ACHN (cell line): Measurements from ENCODE around the gene CFAP74.

ENCODE experiments used
- DNase-seq: peaks from one replicate; pipeline ENCODE4 v3.0.0-alpha.2; 2015
- in situ Hi-C: cut with HindIII; loops from 2 replicates; pipeline ENCODE4 v1.10.0; 2017; ENCODE audit warnings: low sequenced_read_pairs, low pct_ligation_motif_present, low pct_unique_long_range_greater_than_20kb

Gene CFAP74

GRCh38 chr1:1978108-1978507 is 25.5 kb downstream of the CFAP74 start:
- no peak for DNase-seq
- in situ Hi-C loops = no loop called here

- in situ Hi-C loops = no loop called here
- DNase-seq = no peak
These were observed 27.6 kb downstream of the CFAP74 start for GRCh38 chr1:1976031-1976430.

DNA sequence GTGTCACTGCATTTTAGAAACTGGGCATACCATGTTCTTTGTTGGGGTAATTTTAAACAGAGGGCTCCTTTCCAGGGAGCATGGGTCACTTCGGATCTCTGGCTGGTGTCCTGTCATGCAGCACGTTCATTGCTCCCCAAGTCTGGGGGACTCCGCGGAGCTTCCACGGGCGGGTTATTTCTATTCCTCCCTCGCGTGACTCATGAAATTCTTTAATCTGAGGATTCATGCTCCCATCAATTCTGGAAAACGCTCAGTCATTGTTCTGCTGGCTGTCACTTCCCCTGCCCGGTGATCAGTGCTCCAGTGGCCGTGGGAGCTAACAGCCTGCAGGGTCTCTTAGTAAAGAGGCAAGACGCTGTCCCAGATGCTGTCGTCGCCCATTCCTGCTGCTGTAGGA is 28.1 kb downstream of the CFAP74 start:
- in situ Hi-C loops = no loop called here
- DNase-seq = no peak

DNA sequence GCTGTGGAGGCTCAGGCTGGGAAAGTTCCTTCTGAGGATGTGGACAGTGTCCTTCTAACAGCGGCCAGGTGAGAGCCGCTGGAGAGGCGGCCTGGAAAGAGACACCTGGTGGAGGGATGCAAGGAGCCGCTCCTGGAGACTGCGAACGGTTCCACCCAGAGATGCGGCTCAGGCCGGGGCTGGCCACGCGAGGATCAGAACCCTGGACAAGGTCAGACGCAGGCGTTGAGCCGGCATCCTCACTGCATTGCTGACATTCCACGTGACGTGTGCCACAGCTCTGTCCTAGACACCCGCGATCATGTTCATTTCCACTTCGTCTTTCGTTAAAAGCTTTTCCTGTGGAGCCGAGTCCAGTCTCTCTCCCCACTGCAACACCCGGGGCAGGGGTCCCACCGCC is 28.8 kb downstream of the CFAP74 start:
- in situ Hi-C loops = no loop called here
- no peak for DNase-seq

DNA sequence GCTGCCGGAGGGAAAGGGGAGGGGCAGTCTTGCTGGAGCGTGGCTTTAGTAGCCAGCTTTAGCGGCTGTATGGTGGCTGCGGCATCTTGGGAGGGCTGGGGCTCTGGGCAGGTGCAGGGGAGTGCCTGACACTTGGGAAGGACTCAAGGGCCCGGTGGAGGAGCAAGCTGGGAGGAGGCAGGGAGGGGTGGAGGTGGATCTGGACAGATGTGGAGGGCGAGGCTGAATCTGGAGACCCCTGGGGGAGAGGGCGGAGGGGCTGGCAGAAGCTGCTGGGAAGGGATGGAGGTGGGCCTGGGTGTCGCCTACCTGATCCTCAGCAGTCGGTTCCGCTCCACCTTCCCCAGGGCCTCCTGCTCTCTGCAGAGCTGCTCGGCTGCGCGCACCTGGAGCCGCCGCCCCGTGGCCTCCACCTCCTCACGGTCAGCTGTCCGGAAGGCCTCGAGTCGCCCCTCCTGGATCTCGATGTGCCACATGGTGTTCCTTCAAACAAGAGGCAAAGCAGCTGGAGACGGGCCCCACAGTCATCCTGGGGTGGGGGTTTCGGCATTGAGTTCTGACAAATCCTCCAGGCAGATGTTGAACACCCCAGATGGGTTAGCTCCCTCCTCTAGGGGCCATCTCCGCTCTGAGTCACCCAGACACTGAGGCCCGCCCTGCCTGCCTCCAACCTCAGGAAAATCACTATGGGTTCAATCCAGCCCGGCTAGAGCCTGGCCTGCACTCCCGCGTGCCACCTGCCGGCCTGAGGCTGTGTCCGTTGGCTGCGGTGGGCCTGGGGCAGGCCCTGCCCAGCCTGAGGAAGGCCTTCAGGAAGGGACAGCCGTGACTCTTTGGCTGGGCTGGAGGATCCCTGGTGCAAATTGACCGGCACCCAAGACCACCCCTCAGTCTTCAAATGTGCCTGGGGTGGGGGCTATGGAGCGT is 29.6 kb downstream of the CFAP74 start:
- in situ Hi-C loops = no loop called here
- no peak for DNase-seq

DNA sequence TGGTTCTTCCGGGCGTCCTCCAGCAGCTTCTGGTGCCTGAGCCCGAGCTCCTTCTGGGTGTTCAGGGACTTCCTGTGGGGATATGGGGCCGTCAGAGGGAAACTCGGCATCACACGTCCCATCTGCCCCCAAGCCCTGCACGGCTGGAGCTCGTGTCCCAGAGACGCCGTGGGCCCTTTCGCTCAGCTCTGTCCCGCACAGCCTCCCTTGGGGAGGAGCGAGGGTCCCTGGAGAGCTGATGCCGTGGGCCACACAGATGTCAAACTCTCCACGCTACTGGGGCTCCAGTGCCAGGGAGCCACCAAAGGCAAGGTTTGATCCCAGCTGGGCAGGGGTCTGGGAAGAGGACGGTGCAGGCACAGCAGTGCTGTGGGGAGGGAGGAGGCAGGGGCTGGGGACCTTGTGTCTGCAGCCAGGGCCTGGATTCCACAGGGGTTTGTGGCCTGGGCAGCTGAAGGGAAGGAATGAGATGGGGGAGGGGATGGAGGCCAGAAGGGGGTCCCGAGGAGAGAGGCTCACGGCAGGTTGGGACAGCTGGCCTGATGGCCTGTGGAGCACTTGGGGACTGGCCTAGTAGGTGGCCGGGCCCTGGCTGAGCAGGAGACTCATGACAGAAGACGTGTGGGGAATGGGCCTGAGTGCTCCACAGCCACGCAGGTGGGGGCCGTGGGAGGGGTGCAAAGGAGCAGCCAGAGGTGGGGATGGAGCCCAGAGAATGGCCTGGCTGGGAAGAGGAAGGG is 30.4 kb downstream of the CFAP74 start:
- DNase-seq = no peak
- in situ Hi-C loops = no loop called here

GRCh38 chr1:1971688-1972087 is 31.9 kb downstream of the CFAP74 start:
- no peak for DNase-seq
- in situ Hi-C loops = no loop called here

- no peak for DNase-seq
- in situ Hi-C loops = no loop called here
These were observed 32.6 kb downstream of the CFAP74 start for GRCh38 chr1:1971017-1971416.

DNA sequence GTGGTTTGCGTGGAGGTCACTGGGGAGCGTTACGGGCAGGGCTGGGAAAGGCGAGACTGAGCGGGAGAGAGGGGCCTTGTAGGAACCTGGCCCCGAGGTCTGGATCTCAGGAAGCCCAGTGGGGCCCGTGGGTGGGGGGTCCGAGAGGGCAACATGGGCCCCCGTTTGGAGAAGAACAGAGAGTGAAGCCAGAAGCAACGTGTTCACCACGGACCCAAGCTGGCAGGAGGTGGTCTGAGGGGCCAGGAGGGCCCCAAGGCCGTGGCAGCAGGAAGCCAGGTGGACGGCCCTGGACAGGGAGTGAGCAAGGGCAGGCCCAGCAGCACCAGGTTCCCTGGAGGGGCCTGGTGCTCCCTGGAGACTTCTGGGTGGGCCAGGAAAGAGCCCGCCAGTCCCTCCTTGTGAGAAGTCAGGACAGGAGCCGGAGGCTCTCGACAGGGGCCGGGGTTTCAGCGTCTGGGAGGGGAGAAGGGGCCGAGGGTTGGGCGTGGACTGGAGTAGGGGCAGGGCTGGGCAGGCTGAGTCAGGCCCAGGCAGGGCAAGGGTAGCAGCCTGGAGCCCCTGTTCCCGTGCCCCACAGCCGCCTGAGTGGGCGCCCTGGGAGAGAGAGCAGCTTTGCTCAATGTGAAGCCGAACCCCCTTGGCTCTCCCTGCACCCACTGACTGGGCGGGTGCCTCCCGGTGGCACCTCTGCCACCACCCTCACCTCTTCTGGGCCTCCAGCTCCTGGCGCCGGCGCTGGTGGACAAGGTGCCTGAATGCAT is 33.5 kb downstream of the CFAP74 start:
- in situ Hi-C loops = no loop called here

DNA sequence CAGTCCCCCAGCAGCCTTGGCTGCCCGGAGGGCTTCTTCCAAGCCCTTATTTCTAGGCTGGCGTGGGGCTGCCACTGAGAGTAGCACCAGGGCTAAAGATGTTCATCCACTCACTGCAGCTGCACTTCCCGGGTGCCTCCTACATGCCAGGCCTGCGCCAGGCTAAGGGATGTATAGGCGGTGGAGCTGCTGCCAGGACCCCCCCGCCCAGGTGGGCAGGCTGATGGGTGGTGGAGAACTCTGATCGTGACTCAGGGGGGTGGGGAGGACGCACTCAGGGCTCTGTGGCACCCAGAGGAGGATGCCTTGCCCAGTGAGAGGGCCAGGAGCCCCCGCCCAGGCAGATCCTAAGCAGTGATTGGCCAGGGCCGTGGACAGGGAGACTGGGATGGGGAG is 34.1 kb downstream of the CFAP74 start:
- no peak for DNase-seq
- in situ Hi-C loops = no loop called here

More for the DNA sequence above, 33.5 kb downstream of the CFAP74 start:
- DNase-seq = no peak

DNA sequence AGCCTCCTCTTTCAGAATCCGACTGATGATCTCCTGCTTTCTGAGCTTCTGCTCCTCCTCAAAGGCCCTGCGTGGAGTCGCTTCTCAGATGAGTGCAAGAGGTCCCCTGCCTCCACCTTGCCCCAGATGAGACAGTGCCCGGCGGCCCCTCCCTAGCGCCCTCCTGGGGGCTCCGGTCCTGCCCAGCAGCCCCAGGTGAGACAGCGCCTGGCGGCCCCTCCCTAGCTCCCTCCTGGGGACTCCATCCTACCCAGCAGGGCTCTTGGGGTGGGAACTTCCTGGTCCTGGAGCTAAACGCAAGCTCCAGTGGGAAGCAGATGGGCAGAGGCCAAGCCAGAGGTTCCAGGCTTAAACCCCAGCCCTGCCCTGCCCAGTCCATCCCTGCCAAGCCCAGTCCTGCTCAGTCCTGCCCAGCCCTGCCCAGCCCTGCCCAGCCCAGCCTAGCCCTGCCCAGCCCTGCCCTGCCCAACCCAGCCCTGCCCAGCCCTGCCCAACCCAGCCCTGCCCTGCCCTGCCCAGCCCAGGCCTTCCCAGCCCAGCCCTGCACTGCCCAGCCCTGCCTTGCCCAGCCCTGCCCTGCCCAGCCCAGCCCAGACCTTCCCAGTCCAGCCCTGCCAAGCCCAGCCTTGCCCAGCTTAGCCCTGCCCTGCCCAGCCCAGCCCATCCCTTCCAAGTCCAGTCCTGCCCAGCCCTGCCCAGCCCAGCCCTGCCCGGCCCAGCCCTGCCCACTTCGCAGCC is 34.6 kb downstream of the CFAP74 start:
- in situ Hi-C loops = no loop called here
- no peak for DNase-seq

GRCh38 chr1:1967879-1968278 is 35.7 kb downstream of the CFAP74 start:
- DNase-seq = no peak
- in situ Hi-C loops = no loop called here

DNA sequence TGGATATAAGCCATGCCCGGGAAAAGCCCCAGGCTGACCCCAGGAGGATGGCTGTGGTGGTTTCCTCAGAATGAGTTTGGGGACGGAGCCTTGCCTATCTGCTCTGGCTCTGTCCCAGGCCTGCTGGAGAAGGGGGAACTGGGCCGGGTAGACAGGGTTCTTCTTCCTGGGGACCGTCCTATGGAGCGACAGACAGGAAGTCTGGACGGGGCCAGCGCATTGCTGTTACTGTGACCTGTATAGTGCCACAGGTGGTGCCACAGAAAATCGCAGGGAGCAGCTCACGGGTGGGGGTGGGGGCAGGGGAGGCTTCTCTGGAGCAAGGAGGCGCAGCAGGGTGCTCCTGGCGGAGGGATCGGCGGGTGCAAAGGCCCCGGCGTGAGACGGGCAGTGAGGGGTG is 36.4 kb downstream of the CFAP74 start:
- DNase-seq = no peak
- in situ Hi-C loops = no loop called here

GRCh38 chr1:1966071-1966740 is 37.4 kb downstream of the CFAP74 start:
- DNase-seq = no peak

GRCh38 chr1:1965546-1965945 is 38.0 kb downstream of the CFAP74 start:
- in situ Hi-C loops = no loop called here
- DNase-seq = no peak

More at GRCh38 chr1:1966071-1966740, 37.4 kb downstream of the CFAP74 start:
- in situ Hi-C loops = no loop called here

- in situ Hi-C loops = no loop called here
- DNase-seq = no peak
These were observed 38.8 kb downstream of the CFAP74 start for GRCh38 chr1:1964811-1965210.

- in situ Hi-C loops = no loop called here
- no peak for DNase-seq
These were observed 40.0 kb downstream of the CFAP74 start for GRCh38 chr1:1963570-1963969.

DNA sequence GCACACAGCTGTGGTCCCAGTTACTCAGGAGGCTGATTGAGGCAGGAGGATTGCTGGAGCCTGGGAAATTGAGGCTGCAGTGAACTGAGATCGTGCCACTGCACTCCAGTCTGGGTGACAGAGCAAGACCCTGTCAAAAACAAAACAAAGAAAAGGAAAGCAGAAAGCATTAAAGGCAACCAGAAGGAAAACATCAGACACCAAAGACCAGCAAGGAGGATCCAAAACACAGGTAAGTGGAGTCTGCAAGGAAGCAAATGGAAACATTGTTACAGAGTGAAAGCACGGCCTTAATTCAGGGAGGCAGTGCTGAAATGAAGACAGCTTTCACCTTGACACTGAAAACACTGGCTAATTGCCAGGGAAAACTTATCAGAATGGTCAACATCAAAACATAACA is 40.8 kb downstream of the CFAP74 start:
- in situ Hi-C loops = no loop called here

More for the DNA sequence above, 40.8 kb downstream of the CFAP74 start:
- DNase-seq = no peak
